H9 (cell line): ENCODE data around the gene PHACTR1. TPM values are rescaled to one million over a fixed set of nuclear protein-coding genes. Genes with fewer than 3 reads are reported as not detected.

Experiments
- DNase-seq: peaks from one replicate; pipeline ENCODE4 v3.0.0-alpha.2; 2017
- H2AFZ ChIP-seq: one replicate; pipeline ENCODE4 v1.6.1; 2013; ENCODE audit warnings: mild to moderate bottlenecking, low read length, control low read depth, moderate library complexity
- H2AK5ac ChIP-seq: 2 replicates; pipeline ENCODE4 v1.6.1; 2013; ENCODE audit warnings: low read length, control low read depth, mixed read lengths; ENCODE audit not compliant: insufficient read length
- H2BK120ac ChIP-seq: one replicate; pipeline ENCODE4 v1.6.1; 2013; ENCODE audit warnings: low read depth, mild to moderate bottlenecking, low read length, control low read depth, inconsistent platforms; ENCODE audit not compliant: poor library complexity, severe bottlenecking
- H2BK12ac ChIP-seq: 2 replicates; pipeline ENCODE4 v1.6.1; 2013; ENCODE audit warnings: low read length, control low read depth, mixed read lengths, low read depth; ENCODE audit not compliant: insufficient read length
- H2BK15ac ChIP-seq: 2 replicates; pipeline ENCODE4 v1.6.1; 2013; ENCODE audit warnings: low read depth, low read length, control low read depth
- H2BK20ac ChIP-seq: one replicate; pipeline ENCODE4 v1.6.1; 2013; ENCODE audit warnings: low read depth, mild to moderate bottlenecking, low read length, control low read depth, inconsistent platforms; ENCODE audit not compliant: poor library complexity, severe bottlenecking
- H2BK5ac ChIP-seq: 2 replicates; pipeline ENCODE4 v1.6.1; 2013; ENCODE audit warnings: low read length, control low read depth, mixed read lengths; ENCODE audit not compliant: insufficient read length
- H3K14ac ChIP-seq: 2 replicates; pipeline ENCODE4 v1.6.1; 2013; ENCODE audit warnings: low read length, control low read depth; ENCODE audit not compliant: insufficient read depth
- H3K18ac ChIP-seq: 2 replicates; pipeline ENCODE4 v1.6.1; 2013; ENCODE audit warnings: low read depth, mild to moderate bottlenecking, mixed read lengths, low read length, control low read depth; ENCODE audit not compliant: insufficient read length
- H3K23ac ChIP-seq: 2 replicates; pipeline ENCODE4 v1.6.1; 2013; ENCODE audit warnings: low read length, control low read depth, mixed read lengths, low read depth; ENCODE audit not compliant: insufficient read length
- H3K23me2 ChIP-seq: 2 replicates; pipeline ENCODE4 v1.6.1; 2013; ENCODE audit warnings: low read depth, mild to moderate bottlenecking, mixed read lengths, low read length, control low read depth; ENCODE audit not compliant: insufficient read length, poor library complexity, severe bottlenecking
- H3K27ac ChIP-seq: 2 replicates; pipeline ENCODE4 v1.5.1; 2013; ENCODE audit warnings: low read length, control low read depth, mixed read lengths, low read depth; ENCODE audit not compliant: insufficient read length
- H3K27me3 ChIP-seq: 2 replicates; pipeline ENCODE4 v1.6.1; 2013; ENCODE audit warnings: low read length, control low read depth, inconsistent platforms; ENCODE audit not compliant: insufficient read depth
- H3K4ac ChIP-seq: 2 replicates; pipeline ENCODE4 v1.6.1; 2013; ENCODE audit warnings: low read depth, mild to moderate bottlenecking, control low read depth, inconsistent platforms, low read length, moderate library complexity
- H3K4me1 ChIP-seq: 2 replicates; pipeline ENCODE4 v1.6.1; 2013; ENCODE audit warnings: low read length, control low read depth, inconsistent platforms; ENCODE audit not compliant: insufficient read depth
- H3K4me2 ChIP-seq: 2 replicates; pipeline ENCODE4 v1.6.1; 2013; ENCODE audit warnings: low read length, control low read depth, mixed read lengths; ENCODE audit not compliant: insufficient read length, insufficient read depth
- H3K56ac ChIP-seq: 2 replicates; pipeline ENCODE4 v1.6.1; 2013; ENCODE audit warnings: low read depth, mild to moderate bottlenecking, mixed read lengths, low read length, control low read depth; ENCODE audit not compliant: insufficient read length
- H3K79me1 ChIP-seq: 2 replicates; pipeline ENCODE4 v1.6.1; 2013; ENCODE audit warnings: low read depth, mild to moderate bottlenecking, moderate library complexity, low read length, control low read depth, inconsistent platforms; ENCODE audit not compliant: insufficient read depth, poor library complexity, severe bottlenecking
- H3K79me2 ChIP-seq: 2 replicates; pipeline ENCODE4 v1.6.1; 2013; ENCODE audit warnings: low read length, control low read depth, inconsistent platforms; ENCODE audit not compliant: insufficient read depth
- H3K9ac ChIP-seq: 2 replicates; pipeline ENCODE4 v1.6.1; 2013; ENCODE audit warnings: low read length, control low read depth, mixed read lengths; ENCODE audit not compliant: insufficient read length; ENCODE audit errors: extremely low read depth
- H3K9me3 ChIP-seq: one replicate; pipeline ENCODE4 v1.6.1; 2013; ENCODE audit warnings: low read depth, low read length, inconsistent platforms; ENCODE audit not compliant: control insufficient read depth
- H3T11ph ChIP-seq: one replicate; pipeline ENCODE4 v1.6.1; 2013; ENCODE audit warnings: mild to moderate bottlenecking, low read length, control low read depth, inconsistent platforms
- H4K20me1 ChIP-seq: one replicate; pipeline ENCODE4 v1.6.1; 2013; ENCODE audit not compliant: control insufficient read depth, insufficient read length, insufficient read depth
- H4K5ac ChIP-seq: 2 replicates; pipeline ENCODE4 v1.6.1; 2013; ENCODE audit warnings: low read depth, mild to moderate bottlenecking, mixed read lengths, low read length, control low read depth; ENCODE audit not compliant: insufficient read length
- H4K8ac ChIP-seq: replicated peaks from 2 replicates; pipeline ENCODE4 v1.6.1; 2013; ENCODE audit warnings: low read length, control low read depth, mixed read lengths, low read depth; ENCODE audit not compliant: insufficient read length
- H4K91ac ChIP-seq: 2 replicates; pipeline ENCODE4 v1.6.1; 2013; ENCODE audit warnings: low read depth, mild to moderate bottlenecking, moderate library complexity, mixed read lengths, low read length, control low read depth; ENCODE audit not compliant: insufficient read length
- H3K27ac Mint-ChIP-seq, 3 experiments: 2 replicates in 2 of 3; 3 replicates in 1 of 3; pipeline ENCODE4 v1.8.0; 2020 to 2021; ENCODE audit warnings: mixed read lengths in 3 of 3, mild to moderate bottlenecking in 1 of 3, moderate library complexity in 1 of 3
- H3K27me3 Mint-ChIP-seq: 2 replicates; pipeline ENCODE4 v1.8.0; 2021; ENCODE audit warnings: low read depth, mild to moderate bottlenecking, moderate library complexity, mixed read lengths
- H3K36me3 Mint-ChIP-seq, 3 experiments: 2 replicates in 2 of 3; 3 replicates in 1 of 3; pipeline ENCODE4 v1.8.0; 2020 to 2021; ENCODE audit warnings: low read depth in 3 of 3, mixed read lengths in 3 of 3; ENCODE audit not compliant: insufficient read depth in 1 of 3
- H3K4me1 Mint-ChIP-seq, 2 experiments: 2 replicates each; pipeline ENCODE4 v1.8.0; 2020; ENCODE audit warnings: mixed read lengths in 2 of 2
- H3K4me3 Mint-ChIP-seq, 2 experiments: 2 replicates in 1 of 2; 3 replicates in 1 of 2; pipeline ENCODE4 v1.8.0; 2020 to 2021; ENCODE audit warnings: mild to moderate bottlenecking in 2 of 2, mixed read lengths in 2 of 2, moderate library complexity in 1 of 2
- H3K9me3 Mint-ChIP-seq, 2 experiments: 2 replicates in 1 of 2; 3 replicates in 1 of 2; pipeline ENCODE4 v1.8.0; 2020; ENCODE audit warnings: mild to moderate bottlenecking in 2 of 2, mixed read lengths in 2 of 2, moderate library complexity in 1 of 2
- WGBS: extraction: QIAGEN DNeasy Blood & Tissue Kit; methylation state at CpG from one replicate; pipeline ENCODE4 v1.1.7; 2013; ENCODE audit warnings: missing lambda C conversion rate, low lambda C conversion rate, mixed read lengths; ENCODE audit not compliant: insufficient read length; ENCODE audit errors: extremely low coverage; 5-methylcytosine and 5-hydroxymethylcytosine counted together
- total RNA-seq: library from RNA; stranded (reverse); gene quantifications from 2 replicates; pipeline ENCODE4 v1.2.1, GENCODE V29; 2021
- TF ChIP-seq, protein P1 (sequence below): fragments of 200-600 bp; sonication (generic); conservative IDR thresholded peaks from 3 replicates; pipeline ENCODE4 v1.8.0; 2021; ENCODE audit warnings: antibody characterized with exemption, mild to moderate bottlenecking

The PHACTR1 gene
- total RNA-seq, 1 experiment from 2014 or later = 15.9 TPM

DNA sequence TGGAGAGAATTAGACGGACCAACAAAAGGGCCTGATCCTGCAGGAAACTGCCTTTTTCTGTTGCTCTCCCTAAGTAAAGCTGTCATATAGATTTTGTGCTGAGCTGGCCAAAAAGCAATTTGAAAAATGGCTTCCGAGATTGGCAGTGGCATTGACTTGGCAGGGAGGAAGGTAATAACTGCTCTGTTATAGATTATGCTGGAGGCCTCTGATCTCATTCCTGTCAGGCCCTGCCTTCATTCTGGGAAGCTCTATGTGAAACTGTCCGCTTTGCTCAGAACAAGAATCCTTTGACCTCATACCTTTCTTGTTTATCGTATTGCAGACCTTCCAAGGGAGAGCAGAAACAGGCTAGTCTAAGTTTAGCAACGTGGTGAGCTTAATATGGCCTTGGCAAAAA lies 234.4 kb downstream of the PHACTR1 start:
- H3K4me1 Mint-ChIP-seq = peaks cover 10 to 11% of the 10 kb centered on the region in 2 experiments
- Histone ChIP-seq H4K91ac (no peak overlapping the region), H3K9me3 (no peaks in the 10 kb centered on the region), H3K4me2 (no peak overlapping the region), H3K27me3 (peaks cover 9% of the 10 kb centered on the region; the same call in 1 of the 2 replicates), H3K79me1 (no peaks in the 10 kb centered on the region), H3K4ac (no peak overlapping the region), H2AK5ac (no peak overlapping the region), H2BK120ac (no peak overlapping the region), H2BK12ac (no peak overlapping the region), H3K9ac (no peak overlapping the region), H3K14ac (no peak overlapping the region), H3K23me2 (no peaks in the 10 kb centered on the region), H4K8ac (no peak overlapping the region), H3K23ac (no peak overlapping the region), H3T11ph (no peak overlapping the region), H3K56ac (no peak overlapping the region), H2AFZ (no peak overlapping the region), H2BK20ac (no peak overlapping the region), H3K27ac (no peak overlapping the region), H3K18ac (no peak overlapping the region), H3K4me1 (peaks cover 3% of the 10 kb centered on the region; the same call in 1 of the 2 replicates), H3K79me2 (no peaks in the 10 kb centered on the region), H2BK15ac (no peak overlapping the region), H2BK5ac (no peak overlapping the region), H4K5ac (no peak overlapping the region), H4K20me1 (no peaks in the 10 kb centered on the region)
- WGBS = no CpG with 5 or more reads among the region's 5 CpGs
- no peak overlapping the region for H3K27ac Mint-ChIP-seq
- TF ChIP-seq, protein P1, sequence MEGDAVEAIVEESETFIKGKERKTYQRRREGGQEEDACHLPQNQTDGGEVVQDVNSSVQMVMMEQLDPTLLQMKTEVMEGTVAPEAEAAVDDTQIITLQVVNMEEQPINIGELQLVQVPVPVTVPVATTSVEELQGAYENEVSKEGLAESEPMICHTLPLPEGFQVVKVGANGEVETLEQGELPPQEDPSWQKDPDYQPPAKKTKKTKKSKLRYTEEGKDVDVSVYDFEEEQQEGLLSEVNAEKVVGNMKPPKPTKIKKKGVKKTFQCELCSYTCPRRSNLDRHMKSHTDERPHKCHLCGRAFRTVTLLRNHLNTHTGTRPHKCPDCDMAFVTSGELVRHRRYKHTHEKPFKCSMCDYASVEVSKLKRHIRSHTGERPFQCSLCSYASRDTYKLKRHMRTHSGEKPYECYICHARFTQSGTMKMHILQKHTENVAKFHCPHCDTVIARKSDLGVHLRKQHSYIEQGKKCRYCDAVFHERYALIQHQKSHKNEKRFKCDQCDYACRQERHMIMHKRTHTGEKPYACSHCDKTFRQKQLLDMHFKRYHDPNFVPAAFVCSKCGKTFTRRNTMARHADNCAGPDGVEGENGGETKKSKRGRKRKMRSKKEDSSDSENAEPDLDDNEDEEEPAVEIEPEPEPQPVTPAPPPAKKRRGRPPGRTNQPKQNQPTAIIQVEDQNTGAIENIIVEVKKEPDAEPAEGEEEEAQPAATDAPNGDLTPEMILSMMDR = no peak
- no peaks in the 10 kb centered on the region for H3K36me3 Mint-ChIP-seq
- no peak overlapping the region for H3K4me3 Mint-ChIP-seq
- peaks cover 38% of the 10 kb centered on the region for H3K27me3 Mint-ChIP-seq
- H3K9me3 Mint-ChIP-seq = no peaks in the 10 kb centered on the region; a peak in 1 of 5 replicates
- no peak for DNase-seq
